GM18858 (cell line): ENCODE results near the gene CLK2.
"Not testable (repeated sequence)": the region's sequence is repeated elsewhere in the genome, so short reads cannot be mapped to it uniquely, and the experiment has no call there.

Experiments
- ATAC-seq: cut with Tn5 transposase; IDR thresholded peaks from one replicate; pipeline ENCODE4 v1.9.1; 2021; ENCODE audit not compliant: unreplicated experiment

The CLK2 gene

DNA sequence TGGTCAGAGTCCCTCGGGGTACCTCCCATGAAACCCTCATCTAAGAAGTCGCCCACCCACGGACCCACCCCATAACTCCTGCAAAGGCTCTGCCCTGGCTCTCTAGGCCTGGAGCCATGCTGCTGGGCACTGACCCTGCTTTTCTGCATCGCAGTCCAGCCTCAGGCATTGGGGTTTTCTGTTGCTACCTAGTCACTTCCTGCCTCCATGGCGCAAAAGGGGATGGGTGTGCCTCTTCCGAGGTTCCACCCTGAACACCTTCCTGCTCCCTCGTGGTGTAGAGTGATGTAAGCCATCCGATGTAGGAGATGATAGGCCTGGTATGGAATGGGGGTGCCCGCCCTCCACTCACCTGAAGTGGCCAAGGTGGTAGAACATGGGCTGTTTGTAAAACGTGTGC, 58.6 kb downstream of the CLK2 start:
- ATAC-seq, result not testable (repeated sequence)
